HG02588 (cell line): ENCODE data around the gene G3BP1.
"Not testable (repeated sequence)": the region's sequence is repeated elsewhere in the genome, so short reads cannot be mapped to it uniquely, and the experiment has no call there.

Experiments
- ATAC-seq: cut with Tn5 transposase; IDR thresholded peaks from one replicate; pipeline ENCODE4 v1.9.1; 2021; ENCODE audit warnings: mild to moderate bottlenecking, moderate library complexity; ENCODE audit not compliant: unreplicated experiment

Gene G3BP1

GRCh38 chr5:151751593-151751992, 20.2 kb upstream of the G3BP1 start:
- no peak for ATAC-seq

- ATAC-seq, result no peak
Measured at GRCh38 chr5:151755383-151755782, 16.4 kb upstream of the G3BP1 start.

- peak; percentile 15 for ATAC-seq
Measured at GRCh38 chr5:151757233-151758140, 14.3 kb upstream of the G3BP1 start.

- peak; percentile 14 for ATAC-seq
Measured at GRCh38 chr5:151758141-151758429, 13.7 kb upstream of the G3BP1 start.

GRCh38 chr5:151758430-151759241, 13.1 kb upstream of the G3BP1 start, which contains the start of gene ATOX1:
Gene ATOX1, minus strand, starts transcription at chr5:151758631. Its CDS starts 80 bp downstream, at chr5:151758551.
- peak; percentile 98 for ATAC-seq

- ATAC-seq, result no peak
Measured at GRCh38 chr5:151764801-151765200, 7.0 kb upstream of the G3BP1 start.

GRCh38 chr5:151766975-151767374, 4.8 kb upstream of the G3BP1 start:
- ATAC-seq, result no peak

- ATAC-seq, result peak; percentile 24
Measured at GRCh38 chr5:151770383-151771258, 1.1 kb upstream of the G3BP1 start.

GRCh38 chr5:151772029-151772845, 483 bp downstream of the G3BP1 start:
- no peak for ATAC-seq

- no peak for ATAC-seq
Measured at GRCh38 chr5:151772846-151773561, 1.2 kb downstream of the G3BP1 start.

- ATAC-seq, result no peak
Measured at GRCh38 chr5:151773951-151774350, 2.2 kb downstream of the G3BP1 start.

- no peak for ATAC-seq
Measured at GRCh38 chr5:151775025-151775606, 3.4 kb downstream of the G3BP1 start.

GRCh38 chr5:151779531-151780125, 7.9 kb downstream of the G3BP1 start:
- peak; percentile 45 for ATAC-seq

- ATAC-seq, result no peak
Measured at GRCh38 chr5:151780348-151780747, 8.6 kb downstream of the G3BP1 start.

GRCh38 chr5:151781201-151781600, 9.4 kb downstream of the G3BP1 start:
- ATAC-seq, result no peak

- not testable (repeated sequence) for ATAC-seq
Measured at GRCh38 chr5:151783664-151784063, 11.9 kb downstream of the G3BP1 start.

- ATAC-seq, result no peak
Measured at GRCh38 chr5:151784141-151784540, 12.4 kb downstream of the G3BP1 start.

- no peak for ATAC-seq
Measured at GRCh38 chr5:151786468-151786867, 14.7 kb downstream of the G3BP1 start.

GRCh38 chr5:151787817-151788216, 16.1 kb downstream of the G3BP1 start:
- no peak for ATAC-seq
